ENCODE measurements around the gene P2RX6.
"Not testable (repeated sequence)": the region's sequence is repeated elsewhere in the genome, so short reads cannot be mapped to it uniquely, and the experiment has no call there.

The P2RX6 gene

DNA sequence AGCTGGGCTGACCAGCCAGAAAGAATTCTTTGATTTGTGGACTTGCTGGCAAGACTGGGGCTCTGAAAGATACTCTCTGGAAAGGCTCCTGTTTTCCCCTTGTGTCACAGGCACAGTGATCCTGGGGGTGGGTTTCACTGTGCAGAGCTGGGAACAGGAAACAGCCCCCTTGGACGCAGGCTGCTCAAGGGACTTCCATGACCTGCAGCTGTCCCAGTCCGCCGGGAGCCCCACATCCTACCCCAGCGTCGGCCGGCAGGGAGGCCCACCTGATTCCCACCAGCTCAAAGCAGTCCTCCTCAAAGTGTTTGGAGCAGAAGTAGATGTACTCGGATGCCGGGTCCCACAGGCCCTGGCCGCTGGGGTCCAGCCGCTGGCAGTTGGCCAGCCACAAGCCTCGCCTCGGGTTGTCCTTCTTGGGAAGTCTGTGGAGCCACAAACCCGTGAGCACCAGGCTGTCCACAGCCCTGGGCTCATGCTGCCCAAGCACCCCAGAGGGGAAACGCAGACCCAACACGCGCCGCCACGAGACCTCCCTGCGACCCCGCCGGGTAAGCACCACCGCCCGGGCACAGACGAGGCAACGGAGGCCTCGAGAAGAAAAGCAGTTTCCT is 13.9 kb upstream of the P2RX6 start:
- H3K27ac ChIP-seq, result peak overlapping the region; percentile 89
- peak overlapping the region; percentile 89 for H3K4me3 ChIP-seq
- H3K9me3 ChIP-seq (ENCODE audit: low read depth, low read length), result no peaks in the 10 kb centered on the region
- peaks cover 15% of the 10 kb centered on the region; the same call in 1 of the 2 replicates for H3K36me3 ChIP-seq (ENCODE audit: insufficient read depth, low read length)
- peak overlapping the region; percentile 86 for H3K9ac ChIP-seq (ENCODE audit: insufficient read length)
- TF ChIP-seq FOXP2 (optimal IDR thresholded peaks at IDR 0.05; ENCODE audit: control extremely low read depth, extremely low read length, insufficient read depth) (no peak), EZH2 (IDR thresholded peaks at IDR 0.05) (no peak), POLR2AphosphoS5 (IDR thresholded peaks at IDR 0.05; ENCODE audit: borderline replicate concordance, low read depth, low read length) (no peak)
- no peak for DNase-seq (ENCODE audit: low read depth, low spot score)

DNA sequence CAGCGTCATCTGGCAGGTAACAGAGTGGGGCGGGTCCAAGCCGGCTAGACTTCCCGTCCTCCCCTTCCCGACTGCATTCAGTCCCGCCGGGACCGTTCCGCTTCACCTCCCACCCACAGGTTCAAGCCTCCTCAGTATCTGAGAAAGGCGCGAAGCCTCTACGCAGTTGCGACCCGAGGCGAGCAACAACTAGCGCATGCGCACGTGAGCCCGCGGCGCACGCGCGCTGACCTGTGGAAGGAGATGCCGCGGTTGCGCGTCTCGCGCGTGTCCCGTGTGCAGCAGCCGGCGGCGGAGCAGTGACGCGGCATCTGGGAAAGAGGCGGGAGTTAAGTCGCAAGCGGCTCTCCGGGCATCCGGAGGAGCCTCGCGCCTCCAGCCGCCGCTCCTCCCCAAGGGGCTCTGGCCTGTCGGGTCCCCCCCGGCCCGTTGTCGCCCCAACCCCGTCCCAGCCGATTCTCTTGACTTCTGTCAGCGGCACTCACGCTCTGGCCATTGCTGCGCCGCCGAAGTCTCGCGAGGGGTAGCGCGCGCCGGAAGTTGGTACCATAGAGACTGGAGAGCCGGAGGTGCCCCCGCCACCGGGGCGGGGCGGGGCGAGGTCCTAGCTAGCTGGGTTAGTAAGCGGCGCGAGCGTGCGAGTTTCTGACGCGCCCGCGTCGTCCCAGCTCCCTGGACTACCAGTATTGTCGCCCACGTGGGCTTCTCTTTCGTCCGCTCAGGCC is 13.2 kb upstream of the P2RX6 start, which contains the start of gene THAP7:
THAP7 (minus strand) TSS at position 518 of the 725 bp plus-strand sequence; CDS start at position 311, 207 bp downstream.
- H3K9ac ChIP-seq (ENCODE audit: insufficient read length), result peak within 1 kb of the TSS; percentile 86
- peak; percentile 68 for DNase-seq (ENCODE audit: low read depth, low spot score)
- peak within 1 kb of the TSS; percentile 89 for H3K27ac ChIP-seq
- no peak for TF ChIP-seq EZH2 (IDR thresholded peaks at IDR 0.05)
- no peak for TF ChIP-seq FOXP2 (optimal IDR thresholded peaks at IDR 0.05; ENCODE audit: control extremely low read depth, extremely low read length, insufficient read depth)
- TF ChIP-seq POLR2AphosphoS5 (IDR thresholded peaks at IDR 0.05; ENCODE audit: borderline replicate concordance, low read depth, low read length), result peak; percentile 90
- H3K4me3 ChIP-seq, result peak within 1 kb of the TSS; percentile 89
- H3K36me3 ChIP-seq (ENCODE audit: insufficient read depth, low read length), result peaks cover 15% of the 10 kb centered on the region; the same call in 1 of the 2 replicates
- no peaks in the 10 kb centered on the region for H3K9me3 ChIP-seq (ENCODE audit: low read depth, low read length)

DNA sequence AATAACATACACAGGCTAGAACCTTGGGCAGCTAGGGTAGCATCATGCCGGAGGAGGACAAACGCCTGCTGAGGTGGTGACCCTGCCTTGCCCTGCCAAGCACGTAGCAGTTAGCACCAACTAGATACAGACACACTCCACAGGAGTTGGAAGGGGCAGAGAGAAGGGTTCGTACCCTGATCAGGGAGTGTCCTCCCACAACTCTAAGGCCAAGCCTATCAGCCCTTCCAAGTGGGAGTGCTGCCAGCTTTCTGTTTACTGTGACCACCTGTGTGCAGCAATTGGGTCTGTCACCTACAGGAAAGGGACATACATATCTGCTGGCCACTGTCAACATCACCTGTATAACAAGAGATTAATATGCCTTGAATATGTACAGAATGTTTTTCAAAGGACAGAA is 11.2 kb upstream of the P2RX6 start:
- Histone ChIP-seq H3K36me3 (ENCODE audit: insufficient read depth, low read length) (peaks cover 15% of the 10 kb centered on the region; the same call in 1 of the 2 replicates), H3K9ac (ENCODE audit: insufficient read length) (no peak overlapping the region), H3K4me3 (no peak overlapping the region), H3K27ac (no peak overlapping the region), H3K9me3 (ENCODE audit: low read depth, low read length) (no peaks in the 10 kb centered on the region)
- no peak for TF ChIP-seq FOXP2 (optimal IDR thresholded peaks at IDR 0.05; ENCODE audit: control extremely low read depth, extremely low read length, insufficient read depth)
- no peak for DNase-seq (ENCODE audit: low read depth, low spot score)

DNA sequence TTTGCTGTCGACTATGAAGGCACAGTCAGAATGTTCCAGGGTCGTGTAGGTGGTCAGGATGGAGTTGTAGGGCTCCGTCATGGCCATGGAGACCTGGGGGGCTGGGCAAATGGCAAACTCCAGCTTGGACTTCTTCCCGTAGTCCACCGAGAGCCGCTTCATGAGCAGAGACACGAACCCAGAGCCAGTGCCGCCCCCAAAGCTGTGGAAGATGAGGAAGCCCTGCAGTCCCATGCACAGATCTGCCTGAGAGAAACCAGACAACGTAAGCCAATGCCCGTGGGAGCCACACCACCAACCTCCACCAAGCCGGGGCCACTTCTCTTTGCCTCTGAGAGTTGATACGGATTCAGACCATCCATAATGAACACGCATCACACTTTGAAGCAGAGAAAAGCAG is 5.8 kb upstream of the P2RX6 start:
- H3K27ac ChIP-seq; DNase-seq (ENCODE audit: low read depth, low spot score); H3K36me3 ChIP-seq (ENCODE audit: insufficient read depth, low read length); H3K9ac ChIP-seq (ENCODE audit: insufficient read length); H3K9me3 ChIP-seq (ENCODE audit: low read depth, low read length); H3K4me3 ChIP-seq: not testable (repeated sequence)

DNA sequence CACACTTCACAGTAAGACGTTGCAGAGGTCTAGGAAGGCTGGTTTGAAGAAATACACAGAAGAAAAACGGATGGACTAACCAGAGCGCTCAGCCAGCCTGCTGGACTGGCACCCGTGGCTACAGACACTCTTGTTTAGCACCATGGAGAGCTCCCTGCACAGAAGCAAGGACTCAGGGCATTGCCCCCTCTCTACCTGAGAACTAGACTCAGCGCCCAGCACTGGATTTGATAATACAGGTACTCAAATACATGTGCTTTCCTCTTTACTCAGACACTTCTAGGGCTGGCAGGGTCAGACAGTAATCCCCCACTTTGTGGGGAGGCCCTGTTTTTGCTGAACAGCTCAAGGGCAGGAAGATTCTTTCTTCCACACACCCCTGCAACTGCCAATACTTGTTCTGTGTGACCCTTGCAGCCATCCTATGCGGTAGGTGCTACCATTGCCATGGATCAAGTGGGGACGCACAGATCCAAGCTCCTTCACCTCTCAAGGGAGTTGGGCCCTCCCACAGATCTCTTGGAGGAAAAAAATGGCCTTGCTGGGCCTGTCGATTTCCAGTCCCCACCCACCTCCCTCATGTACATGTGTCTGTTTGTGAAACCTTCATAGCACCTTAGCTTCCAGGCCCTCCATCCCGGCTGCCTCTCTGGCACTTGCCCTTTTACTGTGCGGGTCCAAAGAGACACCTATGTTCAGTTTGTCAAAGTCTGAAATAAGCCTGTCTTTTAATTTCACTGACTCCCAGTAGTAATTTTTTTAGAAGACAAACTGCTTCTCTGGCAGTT is 5.1 kb upstream of the P2RX6 start:
- peak; percentile 32 for DNase-seq (ENCODE audit: low read depth, low spot score)
- H3K36me3 ChIP-seq (ENCODE audit: insufficient read depth, low read length), result no peaks in the 10 kb centered on the region
- H3K9ac ChIP-seq (ENCODE audit: insufficient read length), result no peak overlapping the region
- TF ChIP-seq POLR2AphosphoS5 (IDR thresholded peaks at IDR 0.05; ENCODE audit: borderline replicate concordance, low read depth, low read length) (no peak), FOXP2 (optimal IDR thresholded peaks at IDR 0.05; ENCODE audit: control extremely low read depth, extremely low read length, insufficient read depth) (no peak), EZH2 (IDR thresholded peaks at IDR 0.05) (no peak)
- no peak overlapping the region for H3K4me3 ChIP-seq
- H3K9me3 ChIP-seq (ENCODE audit: low read depth, low read length), result no peaks in the 10 kb centered on the region
- no peak overlapping the region for H3K27ac ChIP-seq

DNA sequence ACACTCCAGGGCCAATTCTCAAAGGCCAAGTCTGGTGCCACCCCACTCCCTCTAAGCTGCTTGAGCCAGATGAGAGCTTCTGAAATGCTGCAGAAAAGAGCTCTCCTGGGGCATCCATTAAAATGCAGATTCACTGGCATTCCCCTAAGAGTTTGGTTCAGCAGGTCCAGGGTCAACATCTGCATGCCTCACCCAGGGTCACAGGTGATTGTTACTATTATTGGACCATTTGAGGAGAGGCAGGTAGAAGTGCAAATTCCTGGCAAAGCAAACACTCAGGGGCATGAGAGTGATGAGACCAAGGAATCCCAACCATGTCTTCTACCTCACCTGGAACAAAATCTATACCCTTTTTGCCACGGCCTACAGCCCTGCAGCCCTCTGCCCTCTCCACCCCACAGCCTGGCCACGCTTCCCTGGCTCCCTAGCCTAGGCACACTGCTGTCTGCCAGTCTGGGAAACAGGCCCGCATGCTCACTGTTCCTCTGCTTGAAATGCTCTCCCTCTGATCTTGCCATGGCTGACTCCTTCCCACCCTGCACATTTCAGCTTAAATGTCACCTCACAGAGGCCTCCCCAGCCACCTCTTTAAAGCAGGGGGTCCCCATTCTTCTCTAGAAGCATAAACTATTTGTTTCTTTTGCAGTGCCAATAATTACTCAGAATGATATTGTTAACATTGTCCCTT is 4.4 kb upstream of the P2RX6 start:
- DNase-seq (ENCODE audit: low read depth, low spot score), result no peak
- no peak for TF ChIP-seq FOXP2 (optimal IDR thresholded peaks at IDR 0.05; ENCODE audit: control extremely low read depth, extremely low read length, insufficient read depth)
- TF ChIP-seq POLR2AphosphoS5 (IDR thresholded peaks at IDR 0.05; ENCODE audit: borderline replicate concordance, low read depth, low read length), result no peak
- TF ChIP-seq EZH2 (IDR thresholded peaks at IDR 0.05), result no peak
- Histone ChIP-seq H3K36me3 (ENCODE audit: insufficient read depth, low read length) (no peaks in the 10 kb centered on the region), H3K27ac (no peak overlapping the region), H3K4me3 (no peak overlapping the region), H3K9me3 (ENCODE audit: low read depth, low read length) (no peaks in the 10 kb centered on the region), H3K9ac (ENCODE audit: insufficient read length) (no peak overlapping the region)

DNA sequence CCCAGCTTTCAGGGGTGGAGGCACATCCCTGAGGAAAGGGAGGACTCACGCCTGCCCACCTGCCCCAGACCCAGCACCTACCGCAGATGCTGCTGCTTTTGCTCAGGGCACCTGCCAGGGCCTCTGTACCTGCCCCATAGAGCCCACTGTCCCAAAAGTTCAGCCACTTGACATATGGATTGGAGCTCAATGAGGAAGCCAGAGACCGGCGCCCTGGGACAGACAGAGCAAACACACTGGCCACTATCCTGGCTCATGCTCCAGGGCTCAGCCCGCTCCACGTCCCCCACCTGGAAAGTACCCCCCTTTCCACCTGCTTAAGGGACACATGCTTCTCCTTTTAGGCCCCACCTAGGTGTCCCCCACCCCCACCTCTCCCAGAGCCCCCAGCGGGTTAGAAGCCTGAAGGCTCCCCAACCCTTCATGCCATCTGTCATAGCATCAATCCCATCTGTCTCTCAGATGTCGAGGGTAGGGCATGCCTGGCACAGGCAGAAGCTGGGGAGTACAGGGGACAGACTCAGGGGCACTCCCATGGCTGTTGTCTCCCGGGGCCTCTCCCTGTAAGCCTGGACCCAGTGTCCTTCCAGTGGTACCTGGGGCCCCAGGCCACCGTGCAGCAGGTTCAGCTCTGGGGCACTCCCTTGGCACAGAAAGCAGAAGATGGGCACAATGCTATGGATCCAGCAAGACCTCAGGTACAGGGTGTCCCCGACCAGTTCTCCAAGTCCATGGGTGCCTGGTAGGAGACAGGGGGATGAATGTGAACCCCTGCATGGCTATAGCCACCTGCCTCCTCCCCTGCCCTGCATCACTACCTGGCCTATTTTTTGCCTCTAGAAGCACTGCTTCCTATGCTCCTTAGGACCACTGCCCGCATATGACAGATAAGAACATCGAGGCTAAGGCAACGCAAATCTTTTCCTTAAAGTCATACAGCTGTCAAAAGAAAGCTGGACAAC is 2.2 kb upstream of the P2RX6 start:
- DNase-seq (ENCODE audit: low read depth, low spot score), result no peak
- TF ChIP-seq POLR2AphosphoS5 (IDR thresholded peaks at IDR 0.05; ENCODE audit: borderline replicate concordance, low read depth, low read length) (no peak), EZH2 (IDR thresholded peaks at IDR 0.05) (no peak)
- no peak overlapping the region for H3K9ac ChIP-seq (ENCODE audit: insufficient read length)
- no peak overlapping the region for H3K4me3 ChIP-seq
- 0 out of 2 replicates have a peak overlapping the region, but pooled peaks have one; percentile 47 for H3K27ac ChIP-seq
- H3K36me3 ChIP-seq (ENCODE audit: insufficient read depth, low read length), result no peaks in the 10 kb centered on the region
- no peaks in the 10 kb centered on the region for H3K9me3 ChIP-seq (ENCODE audit: low read depth, low read length)

Data from SK-N-MC (cell line).